K562 (cell line): ENCODE results near the gene PPP1R10. TPM values are rescaled to one million over a fixed set of nuclear protein-coding genes. Genes with fewer than 3 reads are reported as not detected.

Experiments
- ATAC-seq: fragments of 200-7000 bp; cut with Tn5 transposase; 3 replicates; pipeline ENCODE4 v1.9.1; 2020; ENCODE audit warnings: moderate library complexity
- BruUV-seq: library from RNA; stranded (reverse); fragments of 400-500 nt; replicated peaks from 2 replicates; lab custom pipeline; 2021; lab: Mats Ljungman, UMichigan
- CTCF ChIA-PET: fragments of 300-600 bp; formaldehyde crosslinking; extraction: SDS; loops from one replicate; lab custom pipeline; 2021; ENCODE audit warnings: low intra/inter-chr PET ratio; lab: Yijun Ruan, JAX
- POLR2A ChIA-PET: fragments of 300-600, 350-650 bp; sonication (Branson Sonifier 250); formaldehyde crosslinking; extraction: SDS; loops from one replicate; lab custom pipeline; 2021; ENCODE audit warnings: antibody characterized with exemption, inconsistent platforms; lab: Yijun Ruan, JAX
- DNase-seq, 4 experiments: peaks; one replicate each; pipeline versions ENCODE4 v3.0.0 to v3.0.0-alpha.2; 2011 to 2018; ENCODE audit warnings: low spot score in 3 of 4, mixed read lengths in 3 of 4; ENCODE audit errors: extremely low read depth in 1 of 4
- FAIRE-seq: peaks from 2 replicates; lab custom pipeline; 2011; peaks lifted over from hg19 to GRCh38; lab: Jason Lieb, UNC
- H2AFZ ChIP-seq: 2 replicates; pipeline ENCODE4 v1.6.0; 2011; ENCODE audit warnings: low read depth, low read length, control low read depth, inconsistent platforms
- H3K27ac ChIP-seq: fragments of 200-600 bp; 3 replicates; pipeline ENCODE4 v1.8.0; 2011; ENCODE audit warnings: low read depth, mild to moderate bottlenecking, control low read depth, inconsistent platforms, low read length, moderate library complexity, mixed read lengths; ENCODE audit errors: extremely low read depth
- H3K27me3 ChIP-seq, 2 experiments: fragments of 300-600 bp in 1 of 2; 2 replicates in 1 of 2; 3 replicates in 1 of 2; pipeline versions ENCODE4 v1.6.0 to v1.8.0; 2011; ENCODE audit warnings: inconsistent platforms in 2 of 2, low read length in 2 of 2, mild to moderate bottlenecking in 1 of 2, mixed read lengths in 1 of 2, moderate library complexity in 1 of 2; ENCODE audit not compliant: control insufficient read depth in 2 of 2, insufficient read depth in 2 of 2
- H3K36me3 ChIP-seq: fragments of 300-600 bp; 3 replicates; pipeline ENCODE4 v1.8.0; 2011; ENCODE audit warnings: mild to moderate bottlenecking, low read length, inconsistent platforms; ENCODE audit not compliant: control insufficient read depth, insufficient read depth
- H3K4me1 ChIP-seq, 2 experiments: fragments of 200-600 bp in 1 of 2; replicated peaks in 1 of 2; 2 replicates in 1 of 2; 3 replicates in 1 of 2; pipeline versions ENCODE4 v1.5.1 to v1.8.0; 2011; ENCODE audit warnings: inconsistent platforms in 2 of 2, low read length in 2 of 2, mild to moderate bottlenecking in 1 of 2, mixed read lengths in 1 of 2, moderate library complexity in 1 of 2; ENCODE audit not compliant: control insufficient read depth in 2 of 2, insufficient read depth in 2 of 2
- H3K4me2 ChIP-seq: 2 replicates; pipeline ENCODE4 v1.6.1; 2011; ENCODE audit warnings: low read length, control low read depth, inconsistent platforms, mixed read lengths; ENCODE audit not compliant: insufficient read depth
- H3K4me3 ChIP-seq: fragments of 200-600 bp; sonication (generic), shearing (Covaris generic); 2 replicates; pipeline ENCODE4 v1.5.1; 2016; ENCODE audit warnings: control low read depth, inconsistent platforms
- H3K79me2 ChIP-seq: fragments of 200-600 bp; 3 replicates; pipeline ENCODE4 v1.8.0; 2011; ENCODE audit warnings: low read length, inconsistent platforms; ENCODE audit not compliant: control insufficient read depth, insufficient read depth
- H3K9ac ChIP-seq, 2 experiments: 2 replicates each; pipeline versions ENCODE4 v1.6.0 to v1.6.1; 2011; ENCODE audit warnings: low read depth in 2 of 2, low read length in 2 of 2, control low read depth in 1 of 2, inconsistent platforms in 1 of 2, mild to moderate bottlenecking in 1 of 2, mixed read lengths in 1 of 2; ENCODE audit not compliant: insufficient read depth in 1 of 2
- H3K9me1 ChIP-seq: one replicate; pipeline ENCODE4 v1.6.0; 2011; ENCODE audit warnings: inconsistent platforms, mild to moderate bottlenecking, low read length, moderate library complexity; ENCODE audit not compliant: control insufficient read depth, insufficient read depth
- H3K9me3 ChIP-seq: replicated peaks from 2 replicates; pipeline ENCODE4 v1.5.1; 2011; ENCODE audit warnings: low read depth, low read length, inconsistent platforms; ENCODE audit not compliant: control insufficient read depth, insufficient read depth
- H4K20me1 ChIP-seq: replicated peaks from 2 replicates; pipeline ENCODE4 v1.6.1; 2011; ENCODE audit warnings: low read length, inconsistent platforms, mixed read lengths; ENCODE audit not compliant: control insufficient read depth, insufficient read depth
- ARHGAP35 ChIP-seq: fragments of 450-650 bp; IDR thresholded peaks from 2 replicates; pipeline ENCODE4 v1.6.1; 2018; ENCODE audit not compliant: partially characterized antibody
- CEBPG ChIP-seq, 3 experiments: fragments of 200-800 bp in 1 of 3; sonication (Bioruptor generic) in 1 of 3; sonication (generic) in 1 of 3; formaldehyde crosslinking in 1 of 3; IDR thresholded peaks in 2 of 3; conservative IDR thresholded peaks in 1 of 3; 2 replicates each; pipeline versions ENCODE4 v1.6.1 to v1.8.0; 2016 to 2022; ENCODE audit warnings: missing compliant biosample characterization in 2 of 3, missing genetic modification characterization in 2 of 3, mild to moderate bottlenecking in 1 of 3, missing genetic modification reagents in 1 of 3
- POLR2A ChIP-seq: fragments of 450-650 bp; conservative IDR thresholded peaks from 2 replicates; pipeline ENCODE4 v1.6.1; 2016
- POLR2B ChIP-seq: fragments of 450-650 bp; IDR thresholded peaks from 2 replicates; pipeline ENCODE4 v1.6.1; 2018; ENCODE audit warnings: low read depth; ENCODE audit not compliant: partially characterized antibody
- TAF15 ChIP-seq: fragments of 200-400 bp; formaldehyde crosslinking; IDR thresholded peaks from 2 replicates; pipeline ENCODE4 v1.6.1; 2017; ENCODE audit warnings: mild to moderate bottlenecking, low read depth, low read length, moderate library complexity
- ZNF316 ChIP-seq: fragments of 450-650 bp; IDR thresholded peaks from 2 replicates; pipeline ENCODE4 v1.6.1; 2016
- WGBS: fragments of 100-300 bp; shearing (Covaris generic); methylation state at CpG from one replicate; pipeline ENCODE4 v1.1.6; 2016; ENCODE audit warnings: low coverage, mixed read lengths; ENCODE audit not compliant: insufficient coverage; ENCODE audit errors: missing lambda C conversion rate; 5-methylcytosine and 5-hydroxymethylcytosine counted together
- in situ Hi-C: fragments of 300-500 bp; cut with MboI; formaldehyde crosslinking; loops from 4 replicates; pipeline ENCODE4 v1.15.0; 2018; ENCODE audit warnings: inconsistent platforms, mixed read lengths
- intact Hi-C: fragments of 100-400 bp; cut with micrococcal nuclease; formaldehyde crosslinking; loops from 2 replicates; pipeline ENCODE4 v1.14.2; 2022
- polyA plus RNA-seq, 8 experiments: library from polyadenylated mRNA; depleted of rRNA in 4 of 8; stranded (reverse) in 5 of 8; unstranded in 3 of 8; fragments of >200 nt; fragmentation: Nextera tagmentation in 2 of 8; fragmentation: Illumina TruSeq in 1 of 8; extraction: Ambion mirVana in 2 of 8; extraction: Trizol in 1 of 8; gene quantifications; 2 replicates each; pipeline versions ENCODE4 v1.2.1 to v1.2.3, GENCODE V29; 2011 to 2014; ENCODE audit warnings: inconsistent platforms in 1 of 8, missing spikeins in 1 of 8
- total RNA-seq, 7 experiments: library from RNA; depleted of rRNA in 6 of 7; stranded (reverse); fragments of >200 nt in 6 of 7; fragmentation: Illumina TruSeq in 2 of 7; extraction: Trizol in 2 of 7; gene quantifications; 2 replicates each; pipeline versions ENCODE4 v1.2.1 to v1.2.3, GENCODE V29; 2011 to 2021; ENCODE audit warnings: low replicate concordance in 1 of 7
- TF ChIP-seq, protein P1 (sequence below): sonication (generic); IDR thresholded peaks from 2 replicates; pipeline ENCODE4 v1.6.1; 2016
- TF ChIP-seq, protein P2 (sequence below), 2 experiments: fragments of 450-650 bp in 1 of 2; IDR thresholded peaks; 2 replicates each; pipeline ENCODE4 v1.6.1; 2011 to 2017; ENCODE audit warnings: low read depth in 2 of 2, antibody characterized with exemption in 1 of 2, borderline replicate concordance in 1 of 2, low read length in 1 of 2, mild to moderate bottlenecking in 1 of 2, mixed read lengths in 1 of 2; ENCODE audit not compliant: control insufficient read depth in 1 of 2
- TF ChIP-seq, protein P3 (sequence below): sonication (generic); formaldehyde crosslinking; IDR thresholded peaks from 2 replicates; pipeline ENCODE4 v1.8.1; 2023; ENCODE audit warnings: mild to moderate bottlenecking, missing genetic modification reagents

Gene PPP1R10
- total and polyA plus RNA-seq, 9 of the 15 experiments (the other 6 are each of a cell fraction or from before 2014, with no cell fraction given), result 14.1 to 65.5 (median 32.6) TPM

DNA sequence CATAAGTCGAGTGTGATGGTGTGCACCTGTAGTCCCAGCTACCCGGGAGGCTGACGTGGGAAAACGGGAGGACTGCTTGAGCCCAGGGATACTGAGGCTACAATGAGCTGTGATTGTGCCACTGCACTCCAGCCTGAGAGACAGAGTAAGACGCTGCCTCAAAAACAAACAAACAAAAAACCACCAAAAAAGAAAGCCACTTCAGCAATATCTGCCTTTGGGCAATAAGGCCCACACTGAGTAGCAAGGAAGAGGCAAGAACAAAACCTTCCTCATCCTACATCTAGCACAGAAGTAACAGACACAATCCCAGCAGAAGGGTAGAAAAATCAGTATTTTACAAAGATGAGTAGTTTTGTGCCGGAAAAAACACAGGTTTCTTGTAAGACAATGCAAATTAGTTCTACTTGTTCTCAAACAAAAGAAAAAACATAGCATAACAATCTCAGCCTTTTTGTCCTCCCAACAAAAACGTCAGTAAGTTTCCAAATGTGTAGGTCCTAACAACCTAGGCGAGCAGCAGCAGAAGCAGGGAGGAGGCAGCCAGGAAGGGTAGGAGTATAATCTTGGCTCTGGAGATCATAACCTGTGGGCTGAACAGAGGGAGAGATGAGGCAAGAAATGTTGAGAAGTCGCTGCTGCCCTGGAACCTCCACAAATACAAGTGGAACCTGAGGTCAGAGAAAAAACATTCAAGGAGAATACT, 5.7 kb downstream of the PPP1R10 start:
- in situ Hi-C loops, result no loop called here
- peaks cover 0 to 21% of the 10 kb centered on the region in 2 experiments; a peak in 3 of 5 replicates for H3K4me1 ChIP-seq
- FAIRE-seq, result no peak
- ChIA-PET CTCF (no interaction called here), POLR2A (interaction anchor here (0.9 to 4.8 kb wide), 8 partner anchors 11 to 70 kb away, joined by 3 to 310 read pairs (median 10); no protein-coding TSS in a partner anchor)
- H3K9me3 ChIP-seq, result no peaks in the 10 kb centered on the region
- no peak for DNase-seq
- H3K79me2 ChIP-seq, result peaks cover 66% of the 10 kb centered on the region
- no TSS peak for BruUV-seq
- no peak overlapping the region for H3K9ac ChIP-seq
- WGBS, result 79% methylated on average over 9 of the region's 9 CpGs
- intact Hi-C loops, result no loop called here
- H3K27me3 ChIP-seq, result no peaks in the 10 kb centered on the region
- H2AFZ ChIP-seq, result no peak overlapping the region
- no peak for ATAC-seq
- no peak overlapping the region for H3K4me3 ChIP-seq
- H3K9me1 ChIP-seq, result no peaks in the 10 kb centered on the region
- no peak overlapping the region for H3K4me2 ChIP-seq
- H4K20me1 ChIP-seq, result peaks cover 4% of the 10 kb centered on the region; the same call in 1 of the 2 replicates
- no peak overlapping the region for H3K27ac ChIP-seq
- H3K36me3 ChIP-seq, result peaks cover 87% of the 10 kb centered on the region
- TF ChIP-seq, protein P1, sequence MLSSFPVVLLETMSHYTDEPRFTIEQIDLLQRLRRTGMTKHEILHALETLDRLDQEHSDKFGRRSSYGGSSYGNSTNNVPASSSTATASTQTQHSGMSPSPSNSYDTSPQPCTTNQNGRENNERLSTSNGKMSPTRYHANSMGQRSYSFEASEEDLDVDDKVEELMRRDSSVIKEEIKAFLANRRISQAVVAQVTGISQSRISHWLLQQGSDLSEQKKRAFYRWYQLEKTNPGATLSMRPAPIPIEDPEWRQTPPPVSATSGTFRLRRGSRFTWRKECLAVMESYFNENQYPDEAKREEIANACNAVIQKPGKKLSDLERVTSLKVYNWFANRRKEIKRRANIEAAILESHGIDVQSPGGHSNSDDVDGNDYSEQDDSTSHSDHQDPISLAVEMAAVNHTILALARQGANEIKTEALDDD, result no peak
- TF ChIP-seq, protein P2, sequence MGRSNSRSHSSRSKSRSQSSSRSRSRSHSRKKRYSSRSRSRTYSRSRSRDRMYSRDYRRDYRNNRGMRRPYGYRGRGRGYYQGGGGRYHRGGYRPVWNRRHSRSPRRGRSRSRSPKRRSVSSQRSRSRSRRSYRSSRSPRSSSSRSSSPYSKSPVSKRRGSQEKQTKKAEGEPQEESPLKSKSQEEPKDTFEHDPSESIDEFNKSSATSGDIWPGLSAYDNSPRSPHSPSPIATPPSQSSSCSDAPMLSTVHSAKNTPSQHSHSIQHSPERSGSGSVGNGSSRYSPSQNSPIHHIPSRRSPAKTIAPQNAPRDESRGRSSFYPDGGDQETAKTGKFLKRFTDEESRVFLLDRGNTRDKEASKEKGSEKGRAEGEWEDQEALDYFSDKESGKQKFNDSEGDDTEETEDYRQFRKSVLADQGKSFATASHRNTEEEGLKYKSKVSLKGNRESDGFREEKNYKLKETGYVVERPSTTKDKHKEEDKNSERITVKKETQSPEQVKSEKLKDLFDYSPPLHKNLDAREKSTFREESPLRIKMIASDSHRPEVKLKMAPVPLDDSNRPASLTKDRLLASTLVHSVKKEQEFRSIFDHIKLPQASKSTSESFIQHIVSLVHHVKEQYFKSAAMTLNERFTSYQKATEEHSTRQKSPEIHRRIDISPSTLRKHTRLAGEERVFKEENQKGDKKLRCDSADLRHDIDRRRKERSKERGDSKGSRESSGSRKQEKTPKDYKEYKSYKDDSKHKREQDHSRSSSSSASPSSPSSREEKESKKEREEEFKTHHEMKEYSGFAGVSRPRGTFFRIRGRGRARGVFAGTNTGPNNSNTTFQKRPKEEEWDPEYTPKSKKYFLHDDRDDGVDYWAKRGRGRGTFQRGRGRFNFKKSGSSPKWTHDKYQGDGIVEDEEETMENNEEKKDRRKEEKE (IDR thresholded peaks at IDR 0.05; ENCODE audit: borderline replicate concordance in 1 of 2, control insufficient read depth in 1 of 2, low read depth in 2 of 2, low read length in 1 of 2), result 0 out of 4 replicates have a peak, but pooled peaks of 1 of the 2 experiments have one; percentile 31
- TF ChIP-seq POLR2B (peak; percentile 31), ARHGAP35 (peak; percentile 30), POLR2A (peak; percentile 55), ZNF316 (peak; percentile 78), CEBPG (CRISPR knock-in tag; IDR thresholded peaks at IDR 0.05) (no peak), CEBPG (tag; conservative IDR thresholded peaks at IDR 0.05 in 1 of 2, IDR thresholded peaks at IDR 0.05 in 1 of 2) (no peak), TAF15 (no peak)
- TF ChIP-seq, protein P3, sequence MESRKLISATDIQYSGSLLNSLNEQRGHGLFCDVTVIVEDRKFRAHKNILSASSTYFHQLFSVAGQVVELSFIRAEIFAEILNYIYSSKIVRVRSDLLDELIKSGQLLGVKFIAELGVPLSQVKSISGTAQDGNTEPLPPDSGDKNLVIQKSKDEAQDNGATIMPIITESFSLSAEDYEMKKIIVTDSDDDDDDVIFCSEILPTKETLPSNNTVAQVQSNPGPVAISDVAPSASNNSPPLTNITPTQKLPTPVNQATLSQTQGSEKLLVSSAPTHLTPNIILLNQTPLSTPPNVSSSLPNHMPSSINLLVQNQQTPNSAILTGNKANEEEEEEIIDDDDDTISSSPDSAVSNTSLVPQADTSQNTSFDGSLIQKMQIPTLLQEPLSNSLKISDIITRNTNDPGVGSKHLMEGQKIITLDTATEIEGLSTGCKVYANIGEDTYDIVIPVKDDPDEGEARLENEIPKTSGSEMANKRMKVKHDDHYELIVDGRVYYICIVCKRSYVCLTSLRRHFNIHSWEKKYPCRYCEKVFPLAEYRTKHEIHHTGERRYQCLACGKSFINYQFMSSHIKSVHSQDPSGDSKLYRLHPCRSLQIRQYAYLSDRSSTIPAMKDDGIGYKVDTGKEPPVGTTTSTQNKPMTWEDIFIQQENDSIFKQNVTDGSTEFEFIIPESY (CRISPR knock-in tag), result no peak
